ENCODE measurements around the gene ACACA.

The ACACA gene

DNA sequence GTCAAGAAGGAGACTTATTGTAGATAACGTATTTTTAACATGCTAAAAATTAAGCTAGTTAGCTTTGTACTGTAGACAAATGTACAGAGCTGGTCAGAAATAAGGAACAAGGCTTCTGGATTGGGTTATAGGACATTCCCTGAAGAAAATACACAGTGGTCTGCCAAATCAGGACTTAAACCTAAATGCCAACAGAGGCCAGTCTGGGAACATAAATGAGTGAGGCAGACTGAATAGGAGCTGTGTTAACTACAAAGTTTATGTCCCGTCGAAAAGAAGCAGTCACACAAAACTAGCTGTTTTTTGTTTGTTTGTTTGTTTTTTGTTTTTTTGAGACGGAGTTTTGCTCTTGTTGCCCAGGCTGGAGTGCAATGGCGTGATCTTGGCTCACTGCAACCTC is 151.2 kb downstream of the ACACA start:
- TF ChIP-seq CSDC2 (CRISPR knock-in tag; IDR thresholded peaks at IDR 0.05) = no peak
- TF ChIP-seq BACH2 (CRISPR knock-in tag; IDR thresholded peaks at IDR 0.05; ENCODE audit: borderline replicate concordance) = no peak
- no peak for TF ChIP-seq TCF4 (CRISPR knock-in tag; IDR thresholded peaks at IDR 0.05; ENCODE audit: borderline replicate concordance)
- TF ChIP-seq, protein P1, sequence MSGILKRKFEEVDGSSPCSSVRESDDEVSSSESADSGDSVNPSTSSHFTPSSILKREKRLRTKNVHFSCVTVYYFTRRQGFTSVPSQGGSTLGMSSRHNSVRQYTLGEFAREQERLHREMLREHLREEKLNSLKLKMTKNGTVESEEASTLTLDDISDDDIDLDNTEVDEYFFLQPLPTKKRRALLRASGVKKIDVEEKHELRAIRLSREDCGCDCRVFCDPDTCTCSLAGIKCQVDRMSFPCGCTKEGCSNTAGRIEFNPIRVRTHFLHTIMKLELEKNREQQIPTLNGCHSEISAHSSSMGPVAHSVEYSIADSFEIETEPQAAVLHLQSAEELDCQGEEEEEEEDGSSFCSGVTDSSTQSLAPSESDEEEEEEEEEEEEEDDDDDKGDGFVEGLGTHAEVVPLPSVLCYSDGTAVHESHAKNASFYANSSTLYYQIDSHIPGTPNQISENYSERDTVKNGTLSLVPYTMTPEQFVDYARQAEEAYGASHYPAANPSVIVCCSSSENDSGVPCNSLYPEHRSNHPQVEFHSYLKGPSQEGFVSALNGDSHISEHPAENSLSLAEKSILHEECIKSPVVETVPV (CRISPR knock-in tag; IDR thresholded peaks at IDR 0.05) = no peak
- TF ChIP-seq ZNF70 (CRISPR knock-in tag; IDR thresholded peaks at IDR 0.05) = no peak
- TF ChIP-seq, protein P2, sequence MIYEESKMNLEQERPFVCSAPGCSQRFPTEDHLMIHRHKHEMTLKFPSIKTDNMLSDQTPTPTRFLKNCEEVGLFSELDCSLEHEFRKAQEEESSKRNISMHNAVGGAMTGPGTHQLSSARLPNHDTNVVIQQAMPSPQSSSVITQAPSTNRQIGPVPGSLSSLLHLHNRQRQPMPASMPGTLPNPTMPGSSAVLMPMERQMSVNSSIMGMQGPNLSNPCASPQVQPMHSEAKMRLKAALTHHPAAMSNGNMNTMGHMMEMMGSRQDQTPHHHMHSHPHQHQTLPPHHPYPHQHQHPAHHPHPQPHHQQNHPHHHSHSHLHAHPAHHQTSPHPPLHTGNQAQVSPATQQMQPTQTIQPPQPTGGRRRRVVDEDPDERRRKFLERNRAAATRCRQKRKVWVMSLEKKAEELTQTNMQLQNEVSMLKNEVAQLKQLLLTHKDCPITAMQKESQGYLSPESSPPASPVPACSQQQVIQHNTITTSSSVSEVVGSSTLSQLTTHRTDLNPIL (CRISPR knock-in tag; IDR thresholded peaks at IDR 0.05; ENCODE audit: low read depth) = no peak
- no peak for TF ChIP-seq ZC3H10 (CRISPR knock-in tag; IDR thresholded peaks at IDR 0.05)
- no peak for TF ChIP-seq ESRRG (CRISPR knock-in tag; IDR thresholded peaks at IDR 0.05)
- TF ChIP-seq, protein P3, sequence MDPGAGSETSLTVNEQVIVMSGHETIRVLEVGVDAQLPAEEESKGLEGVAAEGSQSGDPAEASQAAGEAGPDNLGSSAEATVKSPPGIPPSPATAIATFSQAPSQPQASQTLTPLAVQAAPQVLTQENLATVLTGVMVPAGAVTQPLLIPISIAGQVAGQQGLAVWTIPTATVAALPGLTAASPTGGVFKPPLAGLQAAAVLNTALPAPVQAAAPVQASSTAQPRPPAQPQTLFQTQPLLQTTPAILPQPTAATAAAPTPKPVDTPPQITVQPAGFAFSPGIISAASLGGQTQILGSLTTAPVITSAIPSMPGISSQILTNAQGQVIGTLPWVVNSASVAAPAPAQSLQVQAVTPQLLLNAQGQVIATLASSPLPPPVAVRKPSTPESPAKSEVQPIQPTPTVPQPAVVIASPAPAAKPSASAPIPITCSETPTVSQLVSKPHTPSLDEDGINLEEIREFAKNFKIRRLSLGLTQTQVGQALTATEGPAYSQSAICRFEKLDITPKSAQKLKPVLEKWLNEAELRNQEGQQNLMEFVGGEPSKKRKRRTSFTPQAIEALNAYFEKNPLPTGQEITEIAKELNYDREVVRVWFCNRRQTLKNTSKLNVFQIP (CRISPR knock-in tag; IDR thresholded peaks at IDR 0.05; ENCODE audit: borderline replicate concordance, low read depth) = no peak
- TF ChIP-seq ARNTL (CRISPR knock-in tag; IDR thresholded peaks at IDR 0.05; ENCODE audit: borderline replicate concordance, low read depth) = no peak
- no peak for TF ChIP-seq ZNF565 (CRISPR knock-in tag; conservative IDR thresholded peaks at IDR 0.05; ENCODE audit: low read depth)
- TF ChIP-seq, protein P4, sequence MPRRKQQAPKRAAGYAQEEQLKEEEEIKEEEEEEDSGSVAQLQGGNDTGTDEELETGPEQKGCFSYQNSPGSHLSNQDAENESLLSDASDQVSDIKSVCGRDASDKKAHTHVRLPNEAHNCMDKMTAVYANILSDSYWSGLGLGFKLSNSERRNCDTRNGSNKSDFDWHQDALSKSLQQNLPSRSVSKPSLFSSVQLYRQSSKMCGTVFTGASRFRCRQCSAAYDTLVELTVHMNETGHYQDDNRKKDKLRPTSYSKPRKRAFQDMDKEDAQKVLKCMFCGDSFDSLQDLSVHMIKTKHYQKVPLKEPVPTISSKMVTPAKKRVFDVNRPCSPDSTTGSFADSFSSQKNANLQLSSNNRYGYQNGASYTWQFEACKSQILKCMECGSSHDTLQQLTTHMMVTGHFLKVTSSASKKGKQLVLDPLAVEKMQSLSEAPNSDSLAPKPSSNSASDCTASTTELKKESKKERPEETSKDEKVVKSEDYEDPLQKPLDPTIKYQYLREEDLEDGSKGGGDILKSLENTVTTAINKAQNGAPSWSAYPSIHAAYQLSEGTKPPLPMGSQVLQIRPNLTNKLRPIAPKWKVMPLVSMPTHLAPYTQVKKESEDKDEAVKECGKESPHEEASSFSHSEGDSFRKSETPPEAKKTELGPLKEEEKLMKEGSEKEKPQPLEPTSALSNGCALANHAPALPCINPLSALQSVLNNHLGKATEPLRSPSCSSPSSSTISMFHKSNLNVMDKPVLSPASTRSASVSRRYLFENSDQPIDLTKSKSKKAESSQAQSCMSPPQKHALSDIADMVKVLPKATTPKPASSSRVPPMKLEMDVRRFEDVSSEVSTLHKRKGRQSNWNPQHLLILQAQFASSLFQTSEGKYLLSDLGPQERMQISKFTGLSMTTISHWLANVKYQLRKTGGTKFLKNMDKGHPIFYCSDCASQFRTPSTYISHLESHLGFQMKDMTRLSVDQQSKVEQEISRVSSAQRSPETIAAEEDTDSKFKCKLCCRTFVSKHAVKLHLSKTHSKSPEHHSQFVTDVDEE (CRISPR knock-in tag; IDR thresholded peaks at IDR 0.05) = no peak
- no peak for TF ChIP-seq ISL1 (CRISPR knock-in tag; IDR thresholded peaks at IDR 0.05)
- no peak for TF ChIP-seq RARB (CRISPR knock-in tag; IDR thresholded peaks at IDR 0.05)
- no peak for TF ChIP-seq TOX (CRISPR knock-in tag; IDR thresholded peaks at IDR 0.05; ENCODE audit: borderline replicate concordance)
- TF ChIP-seq ZNF8 (CRISPR knock-in tag; IDR thresholded peaks at IDR 0.05) = no peak
- TF ChIP-seq OSR1 (CRISPR knock-in tag; IDR thresholded peaks at IDR 0.05) = no peak
- ATAC-seq = no peak

DNA sequence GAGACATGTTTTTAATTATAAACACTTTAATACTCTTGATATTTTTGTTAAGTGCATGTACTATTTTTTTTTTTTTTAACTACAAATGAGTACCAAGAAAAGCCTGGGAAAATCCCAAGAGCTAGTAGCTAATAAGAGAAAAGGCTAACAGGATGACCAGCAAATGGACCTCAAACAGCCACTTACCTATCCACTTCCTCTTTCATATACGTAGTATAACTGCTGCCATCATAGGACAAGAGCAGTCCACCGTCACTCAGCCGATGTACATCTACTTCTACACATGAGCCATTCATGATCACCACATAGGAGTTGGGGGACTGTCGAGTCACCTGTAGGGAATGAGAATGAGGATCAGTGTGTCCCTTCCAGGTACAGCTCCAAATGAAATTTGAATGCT is 158.8 kb downstream of the ACACA start:
- ATAC-seq = no peak
- TF ChIP-seq PPARA (CRISPR knock-in tag; IDR thresholded peaks at IDR 0.05; ENCODE audit: borderline replicate concordance) = no peak

DNA sequence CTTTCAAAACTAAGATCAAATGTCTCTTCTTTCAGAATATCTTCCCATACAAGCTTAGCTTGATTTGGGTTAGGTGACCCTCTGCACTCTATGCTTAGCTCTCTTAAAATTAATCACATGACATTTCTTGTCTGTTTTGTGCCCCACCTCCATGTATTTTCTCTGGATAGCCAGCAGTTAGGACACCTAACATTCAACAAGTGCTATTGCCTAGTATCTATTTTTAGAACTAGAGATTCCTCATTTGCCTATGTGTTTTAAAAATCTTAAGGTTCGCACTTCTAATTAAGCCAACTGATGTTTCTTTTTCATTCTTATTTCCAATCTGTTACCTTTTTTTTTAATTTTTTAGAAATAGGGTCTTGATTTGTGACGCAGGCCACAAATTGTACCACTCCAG is 160.6 kb downstream of the ACACA start:
- no peak for ATAC-seq
- TF ChIP-seq PPARA (CRISPR knock-in tag; IDR thresholded peaks at IDR 0.05; ENCODE audit: borderline replicate concordance) (no peak), ZC3H10 (CRISPR knock-in tag; IDR thresholded peaks at IDR 0.05) (no peak), ZNF70 (CRISPR knock-in tag; IDR thresholded peaks at IDR 0.05) (no peak), ESRRG (CRISPR knock-in tag; IDR thresholded peaks at IDR 0.05) (no peak), SNAI2 (CRISPR knock-in tag; IDR thresholded peaks at IDR 0.05) (no peak), TOX (CRISPR knock-in tag; IDR thresholded peaks at IDR 0.05; ENCODE audit: borderline replicate concordance) (no peak), GLIS3 (CRISPR knock-in tag; IDR thresholded peaks at IDR 0.05) (no peak), ZNF565 (CRISPR knock-in tag; conservative IDR thresholded peaks at IDR 0.05; ENCODE audit: low read depth) (no peak), ZNF8 (CRISPR knock-in tag; IDR thresholded peaks at IDR 0.05) (no peak), CSDC2 (CRISPR knock-in tag; IDR thresholded peaks at IDR 0.05) (no peak), RARB (CRISPR knock-in tag; IDR thresholded peaks at IDR 0.05) (no peak), ARNTL (CRISPR knock-in tag; IDR thresholded peaks at IDR 0.05; ENCODE audit: borderline replicate concordance, low read depth) (no peak), OSR1 (CRISPR knock-in tag; IDR thresholded peaks at IDR 0.05) (no peak)
- TF ChIP-seq, protein P5, sequence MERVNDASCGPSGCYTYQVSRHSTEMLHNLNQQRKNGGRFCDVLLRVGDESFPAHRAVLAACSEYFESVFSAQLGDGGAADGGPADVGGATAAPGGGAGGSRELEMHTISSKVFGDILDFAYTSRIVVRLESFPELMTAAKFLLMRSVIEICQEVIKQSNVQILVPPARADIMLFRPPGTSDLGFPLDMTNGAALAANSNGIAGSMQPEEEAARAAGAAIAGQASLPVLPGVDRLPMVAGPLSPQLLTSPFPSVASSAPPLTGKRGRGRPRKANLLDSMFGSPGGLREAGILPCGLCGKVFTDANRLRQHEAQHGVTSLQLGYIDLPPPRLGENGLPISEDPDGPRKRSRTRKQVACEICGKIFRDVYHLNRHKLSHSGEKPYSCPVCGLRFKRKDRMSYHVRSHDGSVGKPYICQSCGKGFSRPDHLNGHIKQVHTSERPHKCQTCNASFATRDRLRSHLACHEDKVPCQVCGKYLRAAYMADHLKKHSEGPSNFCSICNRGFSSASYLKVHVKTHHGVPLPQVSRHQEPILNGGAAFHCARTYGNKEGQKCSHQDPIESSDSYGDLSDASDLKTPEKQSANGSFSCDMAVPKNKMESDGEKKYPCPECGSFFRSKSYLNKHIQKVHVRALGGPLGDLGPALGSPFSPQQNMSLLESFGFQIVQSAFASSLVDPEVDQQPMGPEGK (CRISPR knock-in tag; IDR thresholded peaks at IDR 0.05; ENCODE audit: borderline replicate concordance) = no peak
- TF ChIP-seq, protein P1 (CRISPR knock-in tag; IDR thresholded peaks at IDR 0.05) = no peak
- TF ChIP-seq, protein P2 (CRISPR knock-in tag; IDR thresholded peaks at IDR 0.05; ENCODE audit: low read depth) = no peak
- TF ChIP-seq, protein P3 (CRISPR knock-in tag; IDR thresholded peaks at IDR 0.05; ENCODE audit: borderline replicate concordance, low read depth) = no peak
